ENCODE results near the gene ASB6.

- TF ChIP-seq, protein P1, sequence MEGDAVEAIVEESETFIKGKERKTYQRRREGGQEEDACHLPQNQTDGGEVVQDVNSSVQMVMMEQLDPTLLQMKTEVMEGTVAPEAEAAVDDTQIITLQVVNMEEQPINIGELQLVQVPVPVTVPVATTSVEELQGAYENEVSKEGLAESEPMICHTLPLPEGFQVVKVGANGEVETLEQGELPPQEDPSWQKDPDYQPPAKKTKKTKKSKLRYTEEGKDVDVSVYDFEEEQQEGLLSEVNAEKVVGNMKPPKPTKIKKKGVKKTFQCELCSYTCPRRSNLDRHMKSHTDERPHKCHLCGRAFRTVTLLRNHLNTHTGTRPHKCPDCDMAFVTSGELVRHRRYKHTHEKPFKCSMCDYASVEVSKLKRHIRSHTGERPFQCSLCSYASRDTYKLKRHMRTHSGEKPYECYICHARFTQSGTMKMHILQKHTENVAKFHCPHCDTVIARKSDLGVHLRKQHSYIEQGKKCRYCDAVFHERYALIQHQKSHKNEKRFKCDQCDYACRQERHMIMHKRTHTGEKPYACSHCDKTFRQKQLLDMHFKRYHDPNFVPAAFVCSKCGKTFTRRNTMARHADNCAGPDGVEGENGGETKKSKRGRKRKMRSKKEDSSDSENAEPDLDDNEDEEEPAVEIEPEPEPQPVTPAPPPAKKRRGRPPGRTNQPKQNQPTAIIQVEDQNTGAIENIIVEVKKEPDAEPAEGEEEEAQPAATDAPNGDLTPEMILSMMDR (IDR thresholded peaks at IDR 0.05) = no peak
- TF ChIP-seq EP300 (IDR thresholded peaks at IDR 0.05) (no peak), POLR2A (IDR thresholded peaks at IDR 0.05) (no peak)
Observed at GRCh38 chr9:129648092-129648763, 6.3 kb upstream of the ASB6 start.

All from sigmoid colon (tissue), 4 donors.